ENCODE results near the gene AP3D1. TPM values are rescaled to one million over a fixed set of nuclear protein-coding genes. Genes with fewer than 3 reads are reported as not detected.

AP3D1 gene
- total RNA-seq, 4 donors from 2014 or later, result 71.0 to 139 (median 99.0) TPM

- TF ChIP-seq CTCF (IDR thresholded peaks at IDR 0.05 in 4 of 5, conservative IDR thresholded peaks at IDR 0.05 in 1 of 5) (no peak), POLR2A (IDR thresholded peaks at IDR 0.05) (no peak)
- Histone ChIP-seq H3K27me3 (no peaks in the 10 kb centered on the region), H3K4me3 (no peak overlapping the region), H3K36me3 (peaks cover 0 to 99% of the 10 kb centered on the region in 2 donors), H3K27ac (no peak overlapping the region), H3K4me1 (no peaks in the 10 kb centered on the region), H3K9me3 (no peaks in the 10 kb centered on the region)
- DNase-seq (no peak), ATAC-seq (no peak)
- in situ Hi-C loops (cut with MboI; ENCODE audit: low sequenced_read_pairs in 4 of 4) (no loop called here), intact Hi-C loops (cut with DNase I; ENCODE audit: low total_unique reads) (no loop called here)
Observed at GRCh38 chr19:2118438-2118837, 32.9 kb downstream of the AP3D1 start.

- Histone ChIP-seq H3K9me3 (no peaks in the 10 kb centered on the region), H3K36me3 (peaks cover 0 to 99% of the 10 kb centered on the region in 2 donors), H3K27me3 (no peaks in the 10 kb centered on the region), H3K4me3 (no peak overlapping the region), H3K4me1 (no peaks in the 10 kb centered on the region), H3K27ac (no peak overlapping the region)
- intact Hi-C loops (cut with DNase I; ENCODE audit: low total_unique reads), result no loop called here
- in situ Hi-C loops (cut with MboI; ENCODE audit: low sequenced_read_pairs in 4 of 4), result no loop called here
- ATAC-seq (no peak), DNase-seq (no peak)
- TF ChIP-seq POLR2A (IDR thresholded peaks at IDR 0.05) (no peak), CTCF (IDR thresholded peaks at IDR 0.05 in 4 of 5, conservative IDR thresholded peaks at IDR 0.05 in 1 of 5) (no peak)
Observed at GRCh38 chr19:2117215-2117960, 34.0 kb downstream of the AP3D1 start.

- TF ChIP-seq CTCF (IDR thresholded peaks at IDR 0.05 in 4 of 5, conservative IDR thresholded peaks at IDR 0.05 in 1 of 5) (no peak), POLR2A (IDR thresholded peaks at IDR 0.05) (no peak)
- ATAC-seq (no peak), DNase-seq (no peak)
- Histone ChIP-seq H3K4me3 (no peak overlapping the region), H3K9me3 (no peaks in the 10 kb centered on the region), H3K27ac (no peak overlapping the region), H3K4me1 (no peaks in the 10 kb centered on the region), H3K36me3 (peaks cover 0 to 99% of the 10 kb centered on the region in 2 donors), H3K27me3 (no peaks in the 10 kb centered on the region)
- intact Hi-C loops (cut with DNase I; ENCODE audit: low total_unique reads) (no loop called here), in situ Hi-C loops (cut with MboI; ENCODE audit: low sequenced_read_pairs in 4 of 4) (no loop called here)
Observed at GRCh38 chr19:2116507-2116906, 34.9 kb downstream of the AP3D1 start.

GRCh38 chr19:2115911-2116426 is 35.4 kb downstream of the AP3D1 start:
- H3K4me3 ChIP-seq, result no peak overlapping the region
- TF ChIP-seq CTCF (IDR thresholded peaks at IDR 0.05 in 4 of 5, conservative IDR thresholded peaks at IDR 0.05 in 1 of 5), result no peak
- no peaks in the 10 kb centered on the region for H3K27me3 ChIP-seq
- H3K4me1 ChIP-seq, result no peaks in the 10 kb centered on the region
- H3K27ac ChIP-seq, result no peak overlapping the region
- peaks cover 0 to 99% of the 10 kb centered on the region in 2 donors for H3K36me3 ChIP-seq
- DNase-seq (no peak), ATAC-seq (no peak)
- intact Hi-C loops (cut with DNase I; ENCODE audit: low total_unique reads) (no loop called here), in situ Hi-C loops (cut with MboI; ENCODE audit: low sequenced_read_pairs in 4 of 4) (no loop called here)
- no peaks in the 10 kb centered on the region for H3K9me3 ChIP-seq
